ENCODE measurements around the gene CLEC2L. TPM values are rescaled to one million over a fixed set of nuclear protein-coding genes. Genes with fewer than 3 reads are reported as not detected.

The CLEC2L gene
- total RNA-seq, 4 donors from 2014 or later = not detected

- no peak for TF ChIP-seq CTCF (IDR thresholded peaks at IDR 0.05; ENCODE audit: low read depth)
These were observed 20.5 kb downstream of the CLEC2L start for GRCh38 chr7:139543801-139544603.

GRCh38 chr7:139544645-139545044, 21.2 kb downstream of the CLEC2L start:
- TF ChIP-seq CTCF (IDR thresholded peaks at IDR 0.05; ENCODE audit: low read depth) = no peak

GRCh38 chr7:139548302-139549028, 25.0 kb downstream of the CLEC2L start:
- TF ChIP-seq CTCF (IDR thresholded peaks at IDR 0.05; ENCODE audit: low read depth) = no peak

DNA sequence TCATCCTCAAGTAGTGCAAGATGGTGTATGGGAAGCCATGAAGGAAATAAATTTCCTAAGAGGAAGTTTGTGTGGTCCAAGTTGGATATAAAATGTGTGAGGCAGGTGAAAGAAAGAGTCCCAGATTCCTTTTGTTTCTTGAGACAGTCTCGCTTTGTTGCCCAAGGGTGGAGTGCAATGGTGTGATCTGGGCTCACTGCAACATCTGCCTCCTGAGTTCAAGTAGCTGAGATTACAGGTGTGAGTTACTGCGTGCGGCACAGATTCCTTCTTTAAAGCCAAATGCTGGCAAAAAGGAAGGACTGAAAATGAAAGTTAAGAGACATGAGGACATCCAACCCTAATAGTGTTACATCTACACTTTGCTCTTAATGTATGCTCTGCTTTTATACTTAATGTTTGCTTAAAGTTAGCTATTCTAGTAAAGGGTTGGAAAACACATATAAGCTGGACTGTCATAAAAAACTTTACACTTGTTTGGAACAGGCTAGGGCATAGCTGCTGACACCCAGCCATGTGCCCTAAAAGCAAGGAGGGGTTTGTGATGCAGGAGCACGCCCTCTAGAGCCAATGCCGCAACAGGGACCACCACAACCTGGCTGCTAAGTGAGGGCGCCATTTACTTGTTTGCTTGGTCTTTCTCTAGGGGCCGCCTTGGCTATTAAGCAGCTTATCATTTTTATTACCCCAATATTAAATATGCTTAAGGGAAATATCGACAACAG, 34.5 kb downstream of the CLEC2L start:
- TF ChIP-seq CTCF (IDR thresholded peaks at IDR 0.05; ENCODE audit: low read depth) = no peak

- no peak for TF ChIP-seq CTCF (IDR thresholded peaks at IDR 0.05; ENCODE audit: low read depth)
These were observed 36.0 kb downstream of the CLEC2L start for GRCh38 chr7:139559364-139560105.

- TF ChIP-seq CTCF (IDR thresholded peaks at IDR 0.05; ENCODE audit: low read depth) = no peak
These were observed 36.7 kb downstream of the CLEC2L start for GRCh38 chr7:139560199-139560598.
